DND-41 (cell line): ENCODE measurements around the gene MTX2.
"Not testable (repeated sequence)": the region's sequence is repeated elsewhere in the genome, so short reads cannot be mapped to it uniquely, and the experiment has no call there.

Experiments used
- ATAC-seq: fragments of 200-7000 bp; cut with Tn5 transposase; 3 replicates; pipeline ENCODE4 v1.9.1; 2021; ENCODE audit warnings: low read depth; ENCODE audit not compliant: insufficient read depth
- DNase-seq: peaks from one replicate; pipeline ENCODE4 v3.0.0-alpha.2; 2020
- H2AFZ ChIP-seq: 2 replicates; pipeline ENCODE4 v1.6.0; 2012; ENCODE audit warnings: low read depth, low read length
- H3K27ac ChIP-seq: 2 replicates; pipeline ENCODE4 v1.5.1; 2012; ENCODE audit warnings: low read length, inconsistent platforms
- H3K27me3 ChIP-seq: fragments of 200-600 bp; sonication (generic); 2 replicates; pipeline ENCODE4 v1.6.0; 2012; ENCODE audit warnings: low read length, mild to moderate bottlenecking, inconsistent platforms; ENCODE audit not compliant: insufficient read depth, poor library complexity
- H3K36me3 ChIP-seq: 2 replicates; pipeline ENCODE4 v1.5.1; 2012; ENCODE audit warnings: low read length, inconsistent platforms; ENCODE audit not compliant: insufficient read depth
- H3K4me1 ChIP-seq: 2 replicates; pipeline ENCODE4 v1.5.1; 2012; ENCODE audit warnings: mild to moderate bottlenecking, low read length; ENCODE audit not compliant: insufficient read depth
- H3K4me2 ChIP-seq: 2 replicates; pipeline ENCODE4 v1.6.0; 2012; ENCODE audit warnings: mild to moderate bottlenecking, moderate library complexity, low read length, inconsistent platforms; ENCODE audit not compliant: insufficient read depth
- H3K4me3 ChIP-seq, 2 experiments: fragments of 200-600 bp in 1 of 2; shearing (Covaris generic) in 1 of 2; 2 replicates each; pipeline ENCODE4 v1.5.1; 2012 to 2016; ENCODE audit warnings: inconsistent platforms in 2 of 2, low read length in 2 of 2, mild to moderate bottlenecking in 2 of 2, low read depth in 1 of 2, moderate library complexity in 1 of 2
- H3K79me2 ChIP-seq: 2 replicates; pipeline ENCODE4 v1.6.0; 2012; ENCODE audit warnings: low read length, inconsistent platforms; ENCODE audit not compliant: insufficient read depth
- H3K9ac ChIP-seq: 2 replicates; pipeline ENCODE4 v1.6.0; 2012; ENCODE audit warnings: low read depth, mild to moderate bottlenecking, inconsistent platforms, low read length, moderate library complexity
- H3K9me3 ChIP-seq: 2 replicates; pipeline ENCODE4 v1.5.1; 2012; ENCODE audit warnings: low read length, moderate library complexity, mild to moderate bottlenecking, inconsistent platforms; ENCODE audit not compliant: insufficient read depth, severe bottlenecking
- H4K20me1 ChIP-seq: 2 replicates; pipeline ENCODE4 v1.6.0; 2012; ENCODE audit warnings: low read length; ENCODE audit not compliant: insufficient read depth
- CTCF ChIP-seq: IDR thresholded peaks from 2 replicates; pipeline ENCODE4 v1.5.1; 2012; ENCODE audit warnings: borderline replicate concordance, low read length, moderate library complexity, mild to moderate bottlenecking; ENCODE audit not compliant: poor library complexity, severe bottlenecking; ENCODE audit errors: extremely low read depth
- EZH2 ChIP-seq: IDR thresholded peaks from 3 replicates; pipeline ENCODE4 v1.6.1; 2012; ENCODE audit warnings: borderline replicate concordance, low read depth, mild to moderate bottlenecking, moderate library complexity, low read length, inconsistent platforms; ENCODE audit not compliant: severe bottlenecking

Gene MTX2

GRCh38 chr2:176370467-176371171, 101.4 kb downstream of the MTX2 start:
- H3K27ac ChIP-seq = no peak overlapping the region
- H2AFZ ChIP-seq = no peak overlapping the region
- H4K20me1 ChIP-seq = no peaks in the 10 kb centered on the region
- H3K79me2 ChIP-seq = no peaks in the 10 kb centered on the region
- H3K27me3 ChIP-seq = no peaks in the 10 kb centered on the region
- TF ChIP-seq CTCF (no peak), EZH2 (no peak)
- H3K4me2 ChIP-seq = no peak overlapping the region
- H3K36me3 ChIP-seq = no peaks in the 10 kb centered on the region
- DNase-seq = no peak
- no peak for ATAC-seq
- H3K9me3 ChIP-seq = peaks cover 3% of the 10 kb centered on the region
- H3K4me1 ChIP-seq = no peaks in the 10 kb centered on the region
- no peak overlapping the region for H3K4me3 ChIP-seq
- no peak overlapping the region for H3K9ac ChIP-seq

- not testable (repeated sequence) for H2AFZ ChIP-seq, H3K9me3 ChIP-seq, H3K4me2 ChIP-seq, H3K79me2 ChIP-seq, H3K4me3 ChIP-seq, H3K27ac ChIP-seq, H3K9ac ChIP-seq, H4K20me1 ChIP-seq, H3K4me1 ChIP-seq, H3K36me3 ChIP-seq, H3K27me3 ChIP-seq, ATAC-seq, DNase-seq
These were observed 103.9 kb downstream of the MTX2 start for GRCh38 chr2:176373155-176373554.

- peaks cover 18% of the 10 kb centered on the region for H3K9me3 ChIP-seq
- no peaks in the 10 kb centered on the region for H3K36me3 ChIP-seq
- H3K9ac ChIP-seq = no peak overlapping the region
- H3K27me3 ChIP-seq = no peaks in the 10 kb centered on the region
- H4K20me1 ChIP-seq = no peaks in the 10 kb centered on the region
- no peak overlapping the region for H3K27ac ChIP-seq
- ATAC-seq (no peak), DNase-seq (no peak)
- H2AFZ ChIP-seq = no peak overlapping the region
- H3K4me2 ChIP-seq = no peak overlapping the region
- no peak overlapping the region for H3K4me3 ChIP-seq
- no peaks in the 10 kb centered on the region for H3K79me2 ChIP-seq
- H3K4me1 ChIP-seq = no peaks in the 10 kb centered on the region
- TF ChIP-seq EZH2 (no peak), CTCF (no peak)
These were observed 109.1 kb downstream of the MTX2 start for GRCh38 chr2:176378323-176378722.

GRCh38 chr2:176380341-176380740, 111.1 kb downstream of the MTX2 start:
- H4K20me1 ChIP-seq = no peaks in the 10 kb centered on the region
- peaks cover 18% of the 10 kb centered on the region for H3K9me3 ChIP-seq
- no peak overlapping the region for H3K27ac ChIP-seq
- no peak overlapping the region for H3K9ac ChIP-seq
- TF ChIP-seq CTCF (no peak), EZH2 (no peak)
- no peaks in the 10 kb centered on the region for H3K27me3 ChIP-seq
- no peak overlapping the region for H3K4me2 ChIP-seq
- DNase-seq (no peak), ATAC-seq (no peak)
- H3K79me2 ChIP-seq = no peaks in the 10 kb centered on the region
- no peaks in the 10 kb centered on the region for H3K4me1 ChIP-seq
- H3K4me3 ChIP-seq = no peak overlapping the region
- no peaks in the 10 kb centered on the region for H3K36me3 ChIP-seq
- H2AFZ ChIP-seq = no peak overlapping the region
